Skin of body (tissue), 2 donors: ENCODE results near the gene TTN. TPM values are rescaled to one million over a fixed set of nuclear protein-coding genes. Genes with fewer than 3 reads are reported as not detected.
"Not testable (repeated sequence)": the region's sequence is repeated elsewhere in the genome, so short reads cannot be mapped to it uniquely, and the experiment has no call there.

ENCODE experiments used
- DNase-seq: peaks from one replicate; lab custom pipeline; 2025; lab: John Stamatoyannopoulos, UW
- total RNA-seq: library from RNA; depleted of rRNA; stranded (reverse); fragments of >200 nt; gene quantifications from one replicate; pipeline ENCODE4 v1.2.3, GENCODE V29; 2014

The TTN gene
- total RNA-seq, 1 donor from 2014 or later, result 385 TPM

DNA sequence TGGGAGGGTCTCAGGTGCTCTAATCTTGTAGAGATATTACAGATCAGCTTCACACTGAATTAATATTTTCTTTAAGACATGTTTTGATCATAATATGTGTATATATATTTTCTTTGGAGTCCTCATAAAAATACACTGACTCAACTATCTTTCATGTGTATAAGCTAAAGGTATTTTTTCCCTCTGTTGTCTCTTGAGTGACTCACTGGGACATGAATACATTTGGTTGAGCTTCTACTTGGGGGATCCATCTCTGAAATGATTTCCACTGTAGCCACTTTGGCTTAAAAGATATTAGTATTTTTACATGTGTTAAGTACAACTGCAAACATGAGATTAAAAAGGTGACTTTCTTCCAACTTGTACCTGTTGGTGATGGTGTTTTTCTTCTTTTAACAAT, 140.8 kb downstream of the TTN start:
- DNase-seq, result no peak

DNA sequence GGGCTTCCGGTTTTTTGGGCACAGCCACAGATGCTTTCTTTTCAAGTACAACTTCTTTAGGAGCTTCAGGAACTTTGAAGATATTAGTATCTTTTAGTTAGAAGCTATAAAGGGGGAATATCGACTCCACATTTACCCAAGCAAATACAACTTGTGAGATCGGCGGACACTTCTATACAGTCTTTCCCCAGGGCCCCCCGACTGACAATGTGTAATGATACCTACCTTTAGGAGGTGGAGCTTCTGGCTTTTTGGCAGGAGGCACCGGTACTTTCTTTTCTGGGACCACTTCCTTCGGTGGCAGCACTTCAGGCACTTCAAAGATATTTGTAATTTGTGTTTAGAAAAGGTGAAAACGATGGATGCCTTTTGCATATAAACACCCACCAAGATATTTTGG, 148.7 kb downstream of the TTN start:
- not testable (repeated sequence) for DNase-seq

DNA sequence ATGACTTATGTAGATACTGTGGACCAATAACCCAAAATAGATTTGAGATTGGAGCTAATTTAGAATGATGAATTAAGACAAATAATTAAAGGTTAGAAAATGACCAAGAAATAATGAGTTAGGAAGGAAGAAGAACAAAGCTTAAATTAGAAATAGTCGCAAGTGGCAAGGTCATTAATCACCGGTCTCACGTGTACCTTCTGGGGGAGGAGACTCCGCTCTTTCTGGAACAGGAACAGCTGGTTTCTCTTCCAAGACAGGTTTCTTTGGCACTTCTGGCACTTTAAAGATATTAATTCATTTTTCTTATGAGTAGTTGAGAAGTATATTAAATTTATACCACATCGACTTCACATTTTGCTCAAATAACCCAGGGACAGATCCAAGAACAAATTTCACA, 156.7 kb downstream of the TTN start:
- DNase-seq, result no peak

DNA sequence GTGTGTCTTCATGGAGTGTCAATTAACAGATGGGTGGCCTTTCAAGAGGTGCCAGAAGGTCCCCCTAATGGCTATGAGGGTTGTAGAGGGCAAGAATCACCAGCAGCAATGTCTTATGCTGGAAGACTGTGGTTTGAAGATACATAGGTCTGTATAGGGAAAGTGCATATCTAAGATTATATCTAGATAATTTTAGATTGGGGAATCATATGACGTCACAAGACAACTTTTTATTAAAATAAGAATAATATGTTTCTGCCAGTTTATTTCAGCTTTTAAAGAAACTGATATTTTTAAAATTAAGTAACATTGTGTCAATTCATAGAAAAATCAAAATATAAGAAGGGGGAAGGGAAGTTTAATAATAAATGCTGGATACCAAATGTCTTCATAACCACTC, 162.3 kb downstream of the TTN start:
- no peak for DNase-seq

DNA sequence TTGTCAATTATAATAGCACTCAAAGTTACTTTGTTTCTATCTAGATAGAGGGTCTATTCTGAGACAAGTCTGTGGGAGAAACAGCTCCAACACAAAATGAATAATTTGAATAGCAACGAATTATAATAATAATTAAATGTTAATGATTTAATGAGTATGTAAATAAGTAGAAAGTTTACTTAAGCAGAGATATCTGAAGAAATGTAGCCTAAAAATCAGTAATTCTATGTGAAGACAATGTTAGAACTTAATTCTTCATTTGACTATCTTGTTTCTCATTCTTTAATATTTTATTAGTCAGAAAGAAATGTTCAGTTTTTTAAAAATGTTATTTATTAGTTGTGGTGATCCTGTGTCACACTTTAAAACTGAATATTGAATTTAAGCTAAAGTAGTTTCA, 165.7 kb downstream of the TTN start:
- DNase-seq, result no peak

DNA sequence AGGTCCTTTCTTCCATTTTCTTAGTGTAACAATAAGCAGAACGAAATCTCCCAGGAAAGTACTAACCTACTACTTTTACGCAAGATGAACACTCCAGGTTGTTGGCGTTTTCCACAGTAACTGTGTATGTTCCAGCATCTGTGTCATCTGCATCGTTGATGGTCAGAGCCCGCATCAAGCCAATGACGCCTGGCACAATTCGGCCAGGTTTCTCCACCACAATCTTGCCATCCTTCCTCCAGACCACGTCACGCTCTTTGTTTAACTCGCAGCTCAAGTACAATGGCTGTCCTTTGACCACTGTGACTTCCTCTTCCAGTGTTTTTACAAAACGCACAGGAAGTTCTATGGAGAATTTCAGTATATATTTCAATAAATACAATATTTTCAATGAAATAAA, 171.3 kb downstream of the TTN start:
- no peak for DNase-seq

DNA sequence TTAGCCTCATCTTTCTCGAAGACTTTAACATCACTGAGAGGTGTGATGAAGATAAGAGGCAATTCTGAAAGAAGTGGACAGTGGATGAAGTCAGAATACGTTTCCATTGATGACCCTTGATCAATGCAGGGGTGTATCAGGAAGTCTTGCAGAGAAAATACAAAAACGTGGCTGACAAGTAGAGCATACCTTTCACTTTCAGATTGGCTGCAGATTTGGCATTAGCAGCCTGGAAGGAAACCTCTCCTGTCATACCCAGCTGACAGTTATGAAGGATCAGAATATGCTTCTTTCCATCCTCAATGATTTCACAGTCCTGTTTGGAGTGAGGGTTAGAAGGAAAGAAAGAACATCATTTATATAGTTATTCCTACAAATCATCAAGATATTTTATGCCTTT, 174.5 kb downstream of the TTN start:
- no peak for DNase-seq

DNA sequence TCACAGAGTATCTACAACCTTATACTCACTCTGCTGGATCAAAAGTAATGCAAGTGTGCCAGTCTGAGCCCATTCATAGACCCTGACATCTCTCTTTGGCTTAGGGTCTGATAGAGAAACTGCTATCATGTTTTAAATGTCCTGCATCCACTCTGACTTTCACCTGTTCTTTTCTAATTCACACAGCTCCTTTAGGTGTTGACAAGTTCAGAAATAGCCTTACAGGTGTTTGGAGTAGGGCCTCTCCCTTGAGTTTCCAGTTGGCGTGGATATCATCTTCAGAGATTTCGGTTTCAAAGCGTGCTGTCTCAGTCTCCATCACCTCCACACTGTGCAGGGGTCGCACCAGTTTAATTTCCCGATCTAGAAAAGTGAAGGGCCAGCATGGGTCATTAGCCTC, 176.6 kb downstream of the TTN start:
- DNase-seq, result no peak

DNA sequence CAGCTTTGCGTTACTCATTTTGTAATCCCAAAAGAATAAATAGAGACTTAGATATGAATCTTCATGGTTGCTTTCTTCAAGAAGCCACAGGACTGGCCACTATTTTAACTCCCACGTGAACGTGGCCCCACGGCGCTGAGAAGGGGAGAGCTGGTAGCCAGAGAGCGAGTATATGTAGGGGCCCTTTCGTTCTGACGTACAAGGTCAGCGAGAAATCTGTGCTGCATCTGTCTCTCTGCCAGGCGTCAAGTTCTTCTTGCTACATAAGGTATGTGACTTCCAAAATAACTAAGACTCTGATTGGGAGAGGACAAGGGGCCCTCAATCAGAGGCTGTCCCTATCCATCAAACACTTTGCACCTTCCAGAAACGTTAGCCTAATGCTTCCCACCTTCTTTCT, 177.8 kb downstream of the TTN start:
- no peak for DNase-seq

DNA sequence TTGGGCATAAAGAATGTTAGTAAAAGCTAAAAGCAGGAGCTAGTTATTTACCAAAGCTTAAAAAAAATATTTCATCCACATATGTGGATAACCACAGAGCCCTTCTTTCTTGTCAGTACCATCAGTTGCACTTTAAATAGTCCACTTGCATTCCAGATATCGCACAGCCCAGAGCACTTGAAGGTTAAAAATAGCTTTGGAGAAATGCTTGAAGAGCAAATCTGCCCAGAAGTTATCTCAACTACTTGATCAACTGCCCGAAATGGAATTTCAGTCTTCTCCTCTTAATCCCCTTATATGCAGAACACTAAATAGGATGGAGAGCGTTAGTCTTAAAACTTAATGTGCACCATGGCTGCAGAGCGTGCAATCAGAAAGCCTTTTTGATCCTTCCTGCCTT, 178.6 kb downstream of the TTN start:
- DNase-seq, result no peak

DNA sequence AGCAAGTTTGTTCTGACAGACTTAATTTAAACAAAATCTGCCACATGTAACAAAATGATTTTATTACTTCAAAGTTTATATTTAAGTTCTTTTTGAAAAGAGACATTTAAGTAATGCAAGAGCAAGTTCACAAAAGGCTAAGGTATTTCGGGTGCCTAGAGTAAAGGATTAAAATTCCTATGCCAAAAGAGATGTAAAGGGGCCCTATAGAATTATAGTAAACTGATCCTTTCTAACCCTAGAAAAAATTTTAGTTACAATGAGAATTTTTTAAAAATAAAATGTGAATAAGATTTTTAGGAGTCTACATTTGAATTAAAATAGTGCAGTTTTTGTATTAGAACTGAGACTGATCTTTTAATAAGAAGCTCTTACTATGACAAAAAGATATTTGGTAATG, 179.8 kb downstream of the TTN start:
- DNase-seq, result no peak

DNA sequence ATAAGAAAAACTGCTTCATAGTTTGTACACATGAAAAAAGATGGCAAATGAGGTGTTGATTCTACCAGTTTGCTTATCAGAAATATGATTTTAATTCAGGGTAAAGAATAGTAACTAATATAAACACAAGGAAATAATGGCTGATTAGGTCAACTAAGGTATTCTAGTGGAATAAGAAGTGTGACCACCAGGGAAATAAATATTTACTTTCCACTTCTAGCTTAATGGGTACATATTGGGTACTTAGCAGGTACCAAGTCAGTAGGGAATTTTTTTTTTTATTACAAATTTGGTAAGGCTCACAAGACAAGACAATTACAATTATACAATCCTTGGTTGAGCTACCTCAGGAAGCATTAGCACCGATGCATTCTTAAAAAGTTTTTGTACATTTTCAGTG, 191.3 kb downstream of the TTN start:
- no peak for DNase-seq

DNA sequence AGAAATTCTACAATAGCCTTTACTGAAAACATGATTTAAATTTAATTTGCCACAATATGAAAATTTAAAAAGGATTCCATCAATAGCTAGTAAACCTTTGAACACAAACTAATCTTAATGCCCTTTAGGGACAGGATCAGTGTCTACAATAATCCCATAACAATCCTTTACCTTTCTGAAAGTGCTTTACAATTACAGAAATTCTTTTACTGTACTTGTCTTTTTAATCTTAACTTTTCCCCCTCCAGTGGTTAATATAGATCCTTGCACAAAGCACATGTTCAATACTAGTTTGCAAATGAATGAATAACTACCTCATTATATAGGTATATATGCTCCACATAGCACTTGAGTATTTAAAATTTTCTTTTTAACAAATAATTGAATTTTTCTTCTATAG, 204.3 kb downstream of the TTN start:
- DNase-seq, result no peak

DNA sequence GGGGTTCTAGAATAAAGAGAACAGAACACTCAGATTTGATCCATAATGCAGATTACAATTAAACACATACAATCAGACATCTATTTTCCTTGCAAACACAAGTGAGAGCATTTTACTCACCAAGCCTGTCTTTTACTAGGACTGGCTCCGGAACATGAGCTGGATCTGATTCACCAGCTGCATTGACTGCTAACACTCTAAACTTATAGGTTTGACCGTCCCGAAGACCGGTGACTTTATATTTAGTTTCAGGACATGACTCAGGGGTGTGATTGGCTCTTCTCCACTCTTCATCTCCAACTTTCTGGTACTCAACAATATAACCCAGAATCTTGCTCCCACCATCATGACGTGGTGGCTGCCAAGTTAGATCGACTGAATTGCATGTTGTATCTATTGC, 214.6 kb downstream of the TTN start:
- no peak for DNase-seq

DNA sequence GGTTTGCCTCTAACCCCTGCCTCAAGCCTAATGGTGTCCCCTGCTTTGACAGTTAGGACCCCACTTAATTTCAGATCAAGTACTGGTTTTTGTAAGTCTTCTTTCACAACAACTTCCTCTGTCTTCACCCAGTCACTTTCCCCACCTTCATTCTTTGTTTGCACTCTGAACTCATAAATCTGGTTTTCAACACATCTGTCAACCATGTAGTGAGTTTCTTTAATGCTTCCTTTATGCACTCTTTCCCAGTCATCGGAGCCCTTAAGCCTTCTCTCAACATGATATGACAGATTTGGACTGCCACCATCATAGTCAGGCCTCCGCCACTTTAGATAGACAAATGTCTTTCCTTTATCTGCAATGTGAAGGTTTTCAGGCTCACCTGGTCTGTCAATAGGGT, 217.9 kb downstream of the TTN start:
- no peak for DNase-seq

DNA sequence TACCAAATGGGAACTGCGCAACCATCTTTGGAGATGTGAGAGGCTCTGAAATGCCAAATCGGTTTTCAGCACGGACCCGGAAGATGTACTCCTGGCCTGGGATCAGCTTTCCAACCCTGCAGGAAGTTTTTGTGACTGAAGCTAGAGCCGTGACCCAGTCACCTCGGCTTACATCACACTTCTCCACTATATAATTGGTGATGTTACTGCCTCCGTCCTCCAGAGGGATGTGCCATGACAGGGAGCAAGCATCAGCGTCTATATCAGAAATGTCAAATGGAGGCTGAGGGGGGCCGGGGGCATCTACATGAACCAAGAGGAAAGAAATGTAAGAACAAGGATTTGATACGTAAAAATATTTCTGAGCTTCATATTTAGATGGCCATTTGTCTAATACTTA, 222.6 kb downstream of the TTN start:
- no peak for DNase-seq

DNA sequence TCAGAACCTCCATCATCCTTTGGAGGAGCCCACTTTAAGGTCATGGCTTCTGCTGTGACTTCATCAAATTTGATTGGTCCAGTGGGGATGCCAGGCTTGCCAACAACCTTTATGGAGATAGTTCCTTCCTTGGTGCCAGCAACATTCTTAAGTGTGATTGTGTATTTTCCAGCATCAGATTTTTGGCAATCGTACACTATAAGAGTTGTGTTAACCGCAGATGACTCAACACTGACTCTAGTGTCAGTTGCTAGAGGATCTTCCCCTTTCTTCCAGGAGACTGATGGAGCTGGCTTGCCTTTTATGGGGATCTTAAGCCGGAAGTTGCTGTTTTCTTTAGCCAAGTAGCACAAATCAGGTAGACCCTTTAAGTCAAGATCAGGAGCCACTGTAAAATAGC, 228.2 kb downstream of the TTN start:
- no peak for DNase-seq

DNA sequence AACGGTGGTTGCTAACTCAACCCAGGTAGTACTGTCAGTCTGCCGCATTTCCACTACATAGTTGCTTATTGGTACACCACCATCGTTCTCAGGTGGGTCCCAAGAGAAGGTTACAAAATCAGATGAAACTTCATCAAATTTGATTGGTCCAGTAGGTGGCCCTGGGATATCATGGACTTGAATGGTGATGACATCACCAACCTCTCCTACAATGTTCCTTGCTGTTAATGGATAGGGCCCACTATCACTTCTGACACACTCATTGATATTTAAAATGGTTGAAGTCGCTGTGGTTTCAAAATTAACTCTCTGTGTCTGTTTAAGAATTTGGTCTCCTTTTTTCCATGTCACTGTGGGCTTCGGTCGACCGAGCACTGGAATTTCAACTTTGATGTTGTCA, 232.4 kb downstream of the TTN start:
- DNase-seq, result no peak

DNA sequence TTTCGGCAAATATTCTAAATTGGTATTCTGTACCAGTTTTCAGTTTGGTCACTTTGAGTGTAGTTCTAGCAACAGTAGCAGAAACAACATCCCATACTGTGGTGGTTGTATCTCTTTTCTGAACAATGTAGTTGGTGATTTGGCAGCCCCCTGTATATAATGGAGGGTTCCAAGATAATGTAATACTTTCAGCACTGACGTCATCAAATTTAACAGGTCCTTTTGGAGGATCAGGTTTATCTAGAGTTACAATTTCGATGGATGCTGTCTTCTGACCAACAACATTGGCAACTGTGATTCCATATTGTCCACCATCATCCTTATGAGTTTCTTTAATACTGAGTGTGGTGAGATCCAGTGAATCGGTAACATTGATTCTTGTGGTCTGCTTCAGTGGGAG, 239.0 kb downstream of the TTN start:
- no peak for DNase-seq

DNA sequence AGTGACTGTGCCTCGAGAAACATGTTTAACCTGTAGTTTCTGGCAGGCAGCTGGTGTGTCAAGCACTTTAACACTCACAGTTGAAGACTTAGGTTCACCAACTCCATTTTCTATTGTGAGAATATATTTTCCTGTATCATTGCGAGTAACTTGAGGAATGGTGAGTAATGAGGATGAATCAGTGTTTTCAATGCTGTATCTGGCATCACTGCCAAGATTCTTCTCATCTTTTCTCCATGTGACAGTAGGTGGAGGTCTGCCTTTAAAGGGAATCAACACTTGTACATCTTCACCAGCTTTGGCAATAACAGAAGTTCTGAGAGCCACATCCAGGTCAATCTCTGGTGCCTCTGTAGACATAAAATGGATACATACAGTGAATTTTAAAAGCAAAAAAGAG, 254.2 kb downstream of the TTN start:
- no peak for DNase-seq

DNA sequence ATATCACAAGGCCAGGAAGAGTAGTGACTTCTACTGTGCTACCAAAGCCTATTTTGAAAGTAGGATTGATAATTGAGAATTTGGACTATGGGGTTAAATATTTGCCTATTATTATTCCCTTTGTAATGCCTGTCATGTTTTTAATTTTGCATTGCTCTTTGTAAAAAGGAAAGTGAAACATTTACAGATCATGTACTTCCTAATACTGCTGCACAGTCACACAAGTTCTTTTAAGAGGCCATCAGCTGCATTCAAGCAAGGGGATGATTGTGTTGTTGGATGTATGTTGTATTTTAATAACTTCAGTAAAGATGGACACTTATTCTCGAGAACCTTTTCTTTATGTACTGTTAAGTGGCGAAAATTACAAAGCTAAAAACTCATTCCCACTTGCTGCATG, 256.9 kb downstream of the TTN start:
- no peak for DNase-seq

DNA sequence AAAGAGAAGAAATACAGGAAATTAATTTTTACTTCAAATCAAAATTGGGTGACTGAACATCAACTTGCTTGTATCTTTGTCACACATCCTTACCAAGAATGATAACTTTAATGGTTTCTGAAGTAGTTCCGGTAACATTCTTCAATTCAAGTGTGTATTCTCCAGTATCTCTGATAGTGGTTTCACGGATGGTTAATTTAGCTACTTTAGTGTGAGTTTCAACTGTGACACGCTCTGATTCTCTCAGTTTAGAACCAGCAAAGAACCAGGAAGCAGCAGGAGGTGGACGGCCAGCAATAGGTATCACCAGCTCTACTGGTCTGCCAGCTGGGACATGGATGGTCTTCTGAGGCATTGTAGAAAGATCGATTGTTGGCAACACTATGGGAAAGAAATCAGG, 264.7 kb downstream of the TTN start:
- no peak for DNase-seq

DNA sequence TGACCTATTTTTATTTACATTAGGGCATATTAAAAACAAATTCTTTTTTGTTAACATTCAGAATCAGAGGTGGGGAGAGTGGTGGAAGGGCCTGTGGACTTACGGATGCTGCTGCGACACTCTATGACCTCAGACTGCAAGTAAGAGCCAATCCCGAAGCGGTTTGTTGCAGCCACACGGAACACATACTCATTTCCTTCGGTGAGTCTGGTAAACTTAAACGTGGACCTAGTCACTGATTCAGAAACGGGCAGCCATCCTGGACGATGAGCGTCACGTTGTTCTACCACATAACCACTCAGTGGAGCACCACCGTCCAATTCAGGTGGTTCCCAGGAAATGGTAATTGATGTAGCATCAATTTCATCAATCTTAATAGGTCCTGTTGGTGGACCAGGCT, 265.1 kb downstream of the TTN start:
- no peak for DNase-seq

DNA sequence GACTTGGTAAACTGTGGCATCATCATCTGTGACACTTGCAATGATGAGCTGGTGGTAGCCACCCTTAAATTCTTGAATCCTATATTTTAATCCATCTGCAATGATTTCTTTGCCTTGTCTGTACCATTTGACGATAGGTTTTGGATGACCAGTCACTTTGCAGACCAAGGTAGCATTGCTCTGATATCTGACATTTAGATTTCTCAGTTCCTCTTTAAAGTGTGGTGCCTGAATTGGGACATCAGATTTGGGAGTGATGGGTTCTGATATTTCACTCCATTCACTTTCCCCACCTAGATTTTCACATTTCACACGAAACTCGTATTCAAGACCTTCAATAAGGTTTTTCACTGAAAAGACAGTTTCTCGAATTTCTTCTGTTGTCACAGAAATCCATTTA, 271.2 kb downstream of the TTN start:
- no peak for DNase-seq

DNA sequence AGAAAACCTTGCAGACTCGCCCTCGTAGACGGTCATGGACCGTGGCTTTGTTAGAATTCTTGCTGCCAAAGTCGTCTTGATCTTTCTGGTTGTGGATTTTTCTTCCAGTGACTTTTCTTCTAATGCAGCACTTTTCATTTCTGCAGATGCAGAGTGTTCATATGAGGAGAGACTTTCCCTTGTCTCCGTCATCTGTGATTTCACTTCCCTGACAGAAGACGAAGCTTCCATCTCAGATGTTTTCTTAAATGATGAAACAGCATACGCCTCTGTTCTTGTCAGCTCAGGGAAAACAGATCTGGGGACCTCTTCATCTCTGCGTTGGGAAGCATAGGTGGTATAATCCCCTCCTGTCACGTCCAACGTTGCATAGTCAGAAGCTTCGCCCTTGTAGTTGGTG, 276.1 kb downstream of the TTN start:
- no peak for DNase-seq
